Right atrium auricular region (tissue), 2 donors: ENCODE data around the gene LSS. TPM values are rescaled to one million over a fixed set of nuclear protein-coding genes. Genes with fewer than 3 reads are reported as not detected.

ENCODE experiments used
- DNase-seq: peaks from one replicate; pipeline ENCODE4 v3.0.0-alpha.2; 2019; ENCODE audit warnings: low spot score
- H3K27ac ChIP-seq, 2 donors: fragments of 200-600 bp; sonication (generic); 1 replicate in 1 of 2; 2 replicates in 1 of 2; pipeline ENCODE4 v1.5.1; 2016 to 2019
- H3K27me3 ChIP-seq, 2 donors: fragments of 200-600 bp; sonication (generic); one replicate each; pipeline versions ENCODE4 v1.5.1 to v1.6.0; 2017 to 2019
- H3K36me3 ChIP-seq: fragments of 200-600 bp; sonication (generic); one replicate; pipeline ENCODE4 v1.5.1; 2016
- H3K4me1 ChIP-seq, 2 donors: fragments of 200-600 bp; sonication (generic); one replicate each; pipeline versions ENCODE4 v1.5.1 to v1.6.0; 2017 to 2019
- H3K4me3 ChIP-seq, 2 donors: fragments of 200-600 bp; sonication (generic); 1 replicate in 1 of 2; 2 replicates in 1 of 2; pipeline ENCODE4 v1.5.1; 2017 to 2019; ENCODE audit warnings: mild to moderate bottlenecking in 1 of 2, moderate library complexity in 1 of 2
- H3K9me3 ChIP-seq, 2 donors: fragments of 200-600 bp; sonication (generic); one replicate each; pipeline ENCODE4 v1.5.1; 2019
- total RNA-seq, 2 donors: library from RNA; depleted of rRNA; stranded (reverse); fragments of >200 nt; gene quantifications; one replicate each; pipeline ENCODE4 v1.1.0, GENCODE V29; 2016
- TF ChIP-seq, protein P1 (sequence below), 2 donors: fragments of 200-600 bp; sonication (generic); IDR thresholded peaks; one replicate each; pipeline ENCODE4 v1.5.1; 2019; ENCODE audit warnings: antibody characterized with exemption in 2 of 2

LSS gene
- total RNA-seq, 2 donors from 2014 or later, result 31.4 to 36.6 TPM

DNA sequence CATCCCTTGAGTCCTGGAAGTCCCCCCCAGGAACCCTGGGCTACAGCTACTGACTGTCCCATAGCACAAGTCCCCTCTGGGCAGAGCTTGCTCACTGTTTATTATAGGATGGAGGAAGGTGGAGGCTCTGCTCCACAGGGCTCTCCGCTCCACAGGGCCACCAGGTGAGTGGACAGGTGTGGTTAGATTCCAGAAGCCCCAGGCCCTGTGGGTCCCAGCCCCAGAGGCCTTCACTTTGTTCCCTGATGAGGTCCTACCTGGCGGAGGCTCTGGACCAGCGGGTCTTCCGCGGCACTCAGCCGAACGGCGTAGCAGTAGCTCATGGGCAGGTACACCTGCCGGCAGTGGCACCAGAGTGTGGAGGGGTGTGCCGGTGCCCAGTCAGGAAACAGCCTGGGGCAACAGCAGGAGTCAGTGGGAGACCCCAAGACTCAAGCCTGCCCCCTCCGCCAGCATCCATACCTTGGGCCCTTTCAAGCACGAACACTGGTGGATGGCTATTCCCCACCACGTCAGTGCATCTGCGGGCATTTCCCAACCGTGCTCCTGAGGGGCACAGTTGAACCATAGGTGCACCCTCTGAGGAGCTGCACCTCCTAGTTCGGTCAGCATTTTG lies 12.3 kb downstream of the LSS start:
- peaks cover 0 to 23% of the 10 kb centered on the region in 2 donors for H3K4me1 ChIP-seq
- no peaks in the 10 kb centered on the region for H3K9me3 ChIP-seq
- H3K27ac ChIP-seq, result no peak overlapping the region
- no peak overlapping the region for H3K4me3 ChIP-seq
- TF ChIP-seq, protein P1, sequence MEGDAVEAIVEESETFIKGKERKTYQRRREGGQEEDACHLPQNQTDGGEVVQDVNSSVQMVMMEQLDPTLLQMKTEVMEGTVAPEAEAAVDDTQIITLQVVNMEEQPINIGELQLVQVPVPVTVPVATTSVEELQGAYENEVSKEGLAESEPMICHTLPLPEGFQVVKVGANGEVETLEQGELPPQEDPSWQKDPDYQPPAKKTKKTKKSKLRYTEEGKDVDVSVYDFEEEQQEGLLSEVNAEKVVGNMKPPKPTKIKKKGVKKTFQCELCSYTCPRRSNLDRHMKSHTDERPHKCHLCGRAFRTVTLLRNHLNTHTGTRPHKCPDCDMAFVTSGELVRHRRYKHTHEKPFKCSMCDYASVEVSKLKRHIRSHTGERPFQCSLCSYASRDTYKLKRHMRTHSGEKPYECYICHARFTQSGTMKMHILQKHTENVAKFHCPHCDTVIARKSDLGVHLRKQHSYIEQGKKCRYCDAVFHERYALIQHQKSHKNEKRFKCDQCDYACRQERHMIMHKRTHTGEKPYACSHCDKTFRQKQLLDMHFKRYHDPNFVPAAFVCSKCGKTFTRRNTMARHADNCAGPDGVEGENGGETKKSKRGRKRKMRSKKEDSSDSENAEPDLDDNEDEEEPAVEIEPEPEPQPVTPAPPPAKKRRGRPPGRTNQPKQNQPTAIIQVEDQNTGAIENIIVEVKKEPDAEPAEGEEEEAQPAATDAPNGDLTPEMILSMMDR (IDR thresholded peaks at IDR 0.05), result no peak
- peaks cover 53% of the 10 kb centered on the region for H3K36me3 ChIP-seq
- H3K27me3 ChIP-seq, result no peaks in the 10 kb centered on the region
- DNase-seq, result no peak

DNA sequence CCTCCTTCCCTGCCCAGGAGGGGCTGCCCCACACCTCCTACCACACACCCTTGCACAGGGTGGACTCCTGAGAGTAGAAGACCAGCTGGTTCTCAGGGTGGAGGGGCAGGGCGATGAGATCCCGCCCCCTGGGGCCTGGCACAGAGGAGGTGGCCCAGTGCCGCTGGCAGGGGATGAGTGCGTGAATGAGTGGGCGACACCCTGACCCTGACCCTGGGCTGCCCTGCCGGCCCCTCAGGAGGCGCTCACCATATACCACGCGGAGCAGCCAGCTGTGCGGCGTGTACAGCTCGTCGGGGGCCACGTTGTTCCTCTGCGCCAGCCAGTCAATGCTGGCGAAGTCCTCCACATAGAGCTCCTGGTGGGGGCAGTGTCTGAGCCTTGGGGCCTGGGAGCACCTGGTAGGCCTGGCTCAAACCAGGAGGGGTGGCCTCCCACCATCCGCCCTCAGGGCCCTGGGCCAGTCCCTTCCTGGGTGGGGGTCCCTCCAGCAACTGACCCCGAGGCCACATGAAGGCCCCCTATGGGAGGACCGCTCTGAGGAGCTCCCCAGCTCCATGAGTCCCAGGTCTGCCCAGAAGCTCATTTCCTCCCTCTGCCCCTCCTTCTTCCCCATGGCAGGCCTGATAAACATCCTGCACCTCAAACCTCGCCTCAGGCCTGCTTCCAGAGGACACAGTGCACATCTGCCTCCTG lies 13.0 kb downstream of the LSS start:
- Histone ChIP-seq H3K27ac (no peak overlapping the region), H3K27me3 (no peaks in the 10 kb centered on the region), H3K9me3 (no peaks in the 10 kb centered on the region), H3K36me3 (peaks cover 48% of the 10 kb centered on the region), H3K4me3 (no peak overlapping the region), H3K4me1 (peaks cover 0 to 22% of the 10 kb centered on the region in 2 donors)
- TF ChIP-seq, protein P1 (IDR thresholded peaks at IDR 0.05), result no peak
- no peak for DNase-seq

DNA sequence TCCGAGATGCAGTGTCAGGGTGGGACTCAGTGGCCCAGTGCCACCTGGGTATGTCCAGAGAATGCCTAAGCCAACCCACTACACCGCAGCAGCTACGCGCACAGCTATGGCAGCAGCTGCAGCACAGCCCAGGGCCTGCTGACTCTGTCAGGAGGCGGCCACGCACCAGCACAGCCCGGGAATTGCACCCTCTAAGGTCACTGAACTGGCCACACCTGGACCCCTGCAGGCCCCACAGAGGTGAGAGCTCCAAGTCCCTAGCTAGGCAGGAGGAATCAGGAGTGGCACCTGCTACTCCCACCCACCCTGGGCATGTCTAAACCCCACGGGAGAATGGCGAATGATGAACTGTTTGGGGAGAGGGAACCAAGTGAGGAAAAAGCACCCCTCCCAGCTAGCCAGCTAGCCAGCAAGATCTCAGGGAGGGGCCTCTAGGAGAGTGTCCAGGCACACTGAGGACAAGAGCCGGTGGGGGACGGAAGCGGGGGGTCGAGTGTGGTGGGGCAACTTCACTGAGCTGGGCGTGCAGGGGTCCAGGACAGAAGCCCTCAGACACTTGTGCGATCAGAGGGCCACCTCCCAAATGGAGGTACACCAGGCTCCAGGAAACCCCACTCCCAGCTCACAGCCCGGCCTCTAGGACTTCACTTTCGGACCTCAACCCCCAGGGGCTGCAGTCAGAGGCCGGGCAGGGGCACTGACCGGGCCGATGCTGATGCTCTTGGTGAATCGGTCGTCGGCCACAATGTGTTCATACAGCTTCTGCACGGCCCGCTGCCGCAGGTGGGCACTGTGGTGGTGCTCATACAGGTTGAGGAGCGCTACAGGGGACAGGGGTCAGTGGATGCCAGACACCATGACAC lies 13.9 kb downstream of the LSS start:
- TF ChIP-seq, protein P1 (IDR thresholded peaks at IDR 0.05), result no peak
- H3K4me3 ChIP-seq, result no peak overlapping the region
- DNase-seq, result no peak
- H3K27ac ChIP-seq, result no peak overlapping the region
- H3K4me1 ChIP-seq, result peaks cover 0 to 13% of the 10 kb centered on the region in 2 donors
- H3K36me3 ChIP-seq, result peaks cover 52% of the 10 kb centered on the region
- no peaks in the 10 kb centered on the region for H3K27me3 ChIP-seq
- H3K9me3 ChIP-seq, result no peaks in the 10 kb centered on the region

DNA sequence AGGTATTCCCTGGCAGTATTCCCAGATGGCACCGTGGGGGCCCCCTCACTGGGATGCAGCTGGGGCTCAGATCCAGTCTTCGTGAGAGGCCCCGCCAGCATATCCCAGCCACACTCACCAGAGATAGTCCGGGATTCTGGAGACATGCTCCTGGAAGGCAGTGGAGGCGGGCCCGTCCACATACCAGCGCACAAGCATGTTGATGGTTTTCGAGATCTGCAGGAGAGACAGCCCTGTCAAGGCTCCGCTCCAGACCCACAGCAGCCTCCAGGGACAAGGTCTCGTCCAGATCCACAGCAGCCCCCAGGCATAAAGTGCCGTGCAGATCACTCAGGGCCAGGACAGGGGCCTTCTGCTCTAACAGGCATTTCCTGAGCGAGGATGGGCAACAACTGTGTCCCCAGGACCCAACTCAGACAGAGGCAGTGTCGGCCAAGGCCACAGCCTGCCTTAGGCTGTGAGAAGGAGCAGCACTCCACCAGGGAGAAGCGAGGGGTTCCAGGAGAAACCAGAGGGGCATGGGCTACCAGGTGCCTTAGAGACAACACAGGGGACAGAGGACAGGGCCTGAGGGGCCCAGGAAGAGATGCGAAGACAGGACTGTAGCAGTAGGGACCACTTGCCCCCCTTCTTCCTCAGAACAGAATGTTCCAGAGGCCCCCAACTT lies 14.8 kb downstream of the LSS start:
- TF ChIP-seq, protein P1 (IDR thresholded peaks at IDR 0.05), result no peak
- H3K36me3 ChIP-seq, result peaks cover 52% of the 10 kb centered on the region
- no peak overlapping the region for H3K4me3 ChIP-seq

DNA sequence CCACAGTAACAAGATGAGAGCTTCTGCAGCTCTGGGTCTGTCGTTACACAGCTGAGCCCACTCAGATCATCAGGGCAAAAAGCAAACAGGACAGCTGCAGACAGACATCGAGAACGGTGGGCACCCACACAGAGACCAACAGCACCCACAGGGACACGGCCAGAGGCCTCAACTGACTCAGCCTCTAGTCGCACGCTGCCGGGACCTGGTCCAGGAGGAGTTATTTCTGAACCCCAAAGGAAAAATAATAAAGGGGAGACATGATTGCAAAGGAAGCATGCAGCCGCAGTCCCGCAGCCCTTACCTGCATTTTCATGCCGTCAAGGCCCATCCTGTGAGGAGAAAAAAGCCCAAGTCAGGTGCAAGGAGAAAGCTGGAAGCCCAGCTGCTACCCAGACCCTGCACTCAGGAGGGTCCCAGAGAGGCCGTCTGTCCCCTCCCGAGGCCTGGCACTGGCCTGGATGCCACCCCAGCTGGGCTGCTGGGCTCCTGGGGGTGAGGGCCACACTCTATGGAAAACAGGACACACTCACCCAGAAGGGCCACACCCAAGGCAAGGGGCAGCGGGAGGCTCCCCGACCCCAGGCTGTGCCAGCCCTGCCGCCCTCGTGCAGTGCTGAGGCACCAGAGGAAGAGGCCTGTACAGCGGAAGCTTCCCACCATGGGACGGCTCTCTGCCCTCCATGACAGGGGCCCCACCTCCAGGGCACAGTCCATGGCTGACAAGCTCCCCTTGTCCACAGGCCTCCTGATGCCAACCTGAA lies 15.7 kb downstream of the LSS start:
- Histone ChIP-seq H3K27ac (no peak overlapping the region), H3K27me3 (no peaks in the 10 kb centered on the region), H3K4me3 (no peak overlapping the region), H3K4me1 (peaks cover 0 to 6% of the 10 kb centered on the region in 2 donors), H3K9me3 (no peaks in the 10 kb centered on the region), H3K36me3 (peaks cover 58% of the 10 kb centered on the region)
- TF ChIP-seq, protein P1 (IDR thresholded peaks at IDR 0.05), result no peak
- no peak for DNase-seq

More for the DNA sequence above, 14.8 kb downstream of the LSS start:
- Histone ChIP-seq H3K27me3 (no peaks in the 10 kb centered on the region), H3K27ac (no peak overlapping the region), H3K4me1 (peaks cover 0 to 6% of the 10 kb centered on the region in 2 donors), H3K9me3 (no peaks in the 10 kb centered on the region)
- DNase-seq, result no peak
